NCI-H226 (cell line): ENCODE data around the gene SH3BP1.
"Not testable (repeated sequence)": the region's sequence is repeated elsewhere in the genome, so short reads cannot be mapped to it uniquely, and the experiment has no call there.

Experiments used
- DNase-seq: peaks from one replicate; pipeline ENCODE4 v3.0.0-alpha.2; 2015

Gene SH3BP1

GRCh38 chr22:37681001-37681424, 41.5 kb downstream of the SH3BP1 start:
- DNase-seq: peak; percentile 17

GRCh38 chr22:37681556-37682049, 42.1 kb downstream of the SH3BP1 start:
- DNase-seq: peak; percentile 23

GRCh38 chr22:37684803-37685615, 45.5 kb downstream of the SH3BP1 start:
- no peak for DNase-seq

- DNase-seq: peak; percentile 59
Measured at GRCh38 chr22:37686002-37686982, 46.8 kb downstream of the SH3BP1 start, which contains the start of gene NOL12. NOL12 (plus strand) TSS chr22:37686343; CDS start chr22:37686393, 50 bp downstream.

GRCh38 chr22:37690407-37690806, 50.9 kb downstream of the SH3BP1 start:
- DNase-seq: no peak

- peak; percentile 74 for DNase-seq
Measured at GRCh38 chr22:37690901-37691504, 51.5 kb downstream of the SH3BP1 start.

GRCh38 chr22:37692627-37693285, 53.3 kb downstream of the SH3BP1 start:
- no peak for DNase-seq

GRCh38 chr22:37694131-37694530, 54.7 kb downstream of the SH3BP1 start:
- not testable (repeated sequence) for DNase-seq

GRCh38 chr22:37696260-37696656, 56.8 kb downstream of the SH3BP1 start:
- DNase-seq: not testable (repeated sequence)

GRCh38 chr22:37696657-37697537, 57.4 kb downstream of the SH3BP1 start, which contains the start of gene TRIOBP:
TRIOBP (plus strand) TSS chr22:37697048; CDS start chr22:37701366, 4,318 bp downstream.
- DNase-seq: peak; percentile 85

- no peak for DNase-seq
Measured at GRCh38 chr22:37697538-37697835, 58.0 kb downstream of the SH3BP1 start.

- DNase-seq: peak; percentile 58
Measured at GRCh38 chr22:37701141-37701786, 61.8 kb downstream of the SH3BP1 start.

GRCh38 chr22:37703906-37704305, 64.4 kb downstream of the SH3BP1 start:
- peak; percentile 30 for DNase-seq

GRCh38 chr22:37704645-37705044, 65.2 kb downstream of the SH3BP1 start:
- no peak for DNase-seq

- DNase-seq: no peak
Measured at GRCh38 chr22:37705205-37705604, 65.7 kb downstream of the SH3BP1 start.
